ENCODE data around the gene BET1L.
"Not testable (repeated sequence)": the region's sequence is repeated elsewhere in the genome, so short reads cannot be mapped to it uniquely, and the experiment has no call there.

The BET1L gene

DNA sequence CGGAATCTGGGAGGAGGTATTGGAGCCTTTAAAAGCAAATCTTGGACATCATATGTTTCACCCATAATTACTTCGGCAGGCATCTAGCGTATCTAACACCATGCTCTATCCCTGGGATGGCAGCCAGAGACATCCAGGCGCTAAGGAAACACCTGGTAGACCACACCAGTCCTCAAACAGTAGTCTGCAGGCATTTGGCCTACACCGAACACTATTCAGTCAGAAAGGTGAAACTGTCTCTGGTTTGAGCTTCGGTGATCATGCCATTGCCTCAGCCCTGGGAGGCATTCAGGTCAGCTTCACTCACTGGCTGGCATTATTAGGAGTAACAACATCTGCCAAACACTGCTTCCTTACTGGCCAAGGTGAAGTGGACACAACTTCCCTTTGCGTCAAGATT, 17.2 kb upstream of the BET1L start:
- Histone ChIP-seq H3K36me3 (ENCODE audit: control insufficient read depth, insufficient read depth, low read length) (peaks cover 3% of the 10 kb centered on the region), H3K9me3 (ENCODE audit: control insufficient read depth, insufficient read depth, low read length) (no peaks in the 10 kb centered on the region), H3K4me1 (ENCODE audit: control insufficient read depth, insufficient read depth, low read length) (no peaks in the 10 kb centered on the region), H3K4me3 (ENCODE audit: low read depth, low read length) (no peak overlapping the region), H3K27me3 (ENCODE audit: control insufficient read depth, insufficient read depth, low read length) (no peaks in the 10 kb centered on the region), H3K9ac (ENCODE audit: low read depth, low read length) (no peak overlapping the region)

DNA sequence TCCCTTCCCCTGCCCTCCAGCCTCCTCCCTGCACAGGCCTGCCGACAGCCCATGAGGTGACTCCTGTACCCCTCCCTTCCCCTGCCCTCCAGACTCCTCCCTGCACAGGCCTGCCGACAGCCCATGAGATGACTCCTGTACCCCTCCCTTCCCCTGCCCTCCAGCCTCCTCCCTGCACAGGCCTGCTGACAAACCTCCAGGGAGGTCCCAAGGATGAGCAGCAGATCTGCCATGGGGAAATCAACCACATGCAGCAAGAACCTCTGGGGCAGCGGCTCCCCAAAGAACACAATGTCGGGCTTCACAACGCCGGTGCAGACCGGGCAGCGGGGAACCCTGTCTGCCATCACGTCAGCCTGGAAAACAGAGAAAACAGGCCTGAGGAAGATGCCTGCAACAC, 16.7 kb upstream of the BET1L start:
- no peaks in the 10 kb centered on the region for H3K4me1 ChIP-seq (ENCODE audit: control insufficient read depth, insufficient read depth, low read length)
- no peak overlapping the region for H3K9ac ChIP-seq (ENCODE audit: low read depth, low read length)
- H3K9me3 ChIP-seq (ENCODE audit: control insufficient read depth, insufficient read depth, low read length), result no peaks in the 10 kb centered on the region
- H3K27me3 ChIP-seq (ENCODE audit: control insufficient read depth, insufficient read depth, low read length), result no peaks in the 10 kb centered on the region
- H3K36me3 ChIP-seq (ENCODE audit: control insufficient read depth, insufficient read depth, low read length), result peaks cover 3% of the 10 kb centered on the region
- H3K4me3 ChIP-seq (ENCODE audit: low read depth, low read length), result no peak overlapping the region

DNA sequence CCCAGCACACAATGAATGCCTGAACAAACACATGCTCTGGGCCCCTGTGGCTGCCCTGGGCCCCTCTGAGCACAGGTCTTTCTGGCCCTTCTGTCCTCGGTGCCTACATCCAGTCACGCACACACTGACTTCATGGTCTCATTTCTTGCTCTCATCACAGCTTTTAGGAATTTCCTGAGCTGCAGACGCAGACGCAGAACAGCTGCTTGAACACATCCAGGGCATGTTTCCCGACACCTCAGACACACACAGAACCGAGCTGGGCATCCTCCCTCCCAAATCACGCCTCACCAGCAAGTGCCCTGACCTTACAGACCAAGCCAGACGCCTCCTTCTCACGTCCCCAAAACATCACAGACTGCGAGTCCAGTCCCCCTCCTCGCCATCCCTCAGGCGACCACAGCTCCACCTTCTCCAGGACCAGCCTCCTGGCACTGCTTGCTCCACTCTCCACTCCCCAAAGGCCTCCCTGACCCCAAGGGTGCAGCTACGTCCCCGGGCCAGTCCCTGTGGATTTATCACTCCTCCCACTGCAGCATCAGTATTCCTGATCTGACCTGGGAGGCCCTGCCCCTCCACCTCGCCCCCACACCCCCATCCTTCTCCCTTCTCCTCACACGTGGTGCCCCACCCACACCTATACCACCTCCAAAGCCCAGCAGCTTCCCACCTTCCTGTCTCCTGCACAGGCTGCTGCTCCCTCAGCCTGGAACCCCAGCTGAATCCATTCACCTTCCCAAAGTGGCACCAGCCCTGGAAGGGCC, 16.0 kb upstream of the BET1L start:
- peaks cover 3% of the 10 kb centered on the region for H3K36me3 ChIP-seq (ENCODE audit: control insufficient read depth, insufficient read depth, low read length)
- H3K27me3 ChIP-seq (ENCODE audit: control insufficient read depth, insufficient read depth, low read length), result no peaks in the 10 kb centered on the region
- H3K4me1 ChIP-seq (ENCODE audit: control insufficient read depth, insufficient read depth, low read length), result no peaks in the 10 kb centered on the region
- H3K4me3 ChIP-seq (ENCODE audit: low read depth, low read length), result no peak overlapping the region
- H3K9ac ChIP-seq (ENCODE audit: low read depth, low read length), result no peak overlapping the region
- H3K9me3 ChIP-seq (ENCODE audit: control insufficient read depth, insufficient read depth, low read length), result no peaks in the 10 kb centered on the region

DNA sequence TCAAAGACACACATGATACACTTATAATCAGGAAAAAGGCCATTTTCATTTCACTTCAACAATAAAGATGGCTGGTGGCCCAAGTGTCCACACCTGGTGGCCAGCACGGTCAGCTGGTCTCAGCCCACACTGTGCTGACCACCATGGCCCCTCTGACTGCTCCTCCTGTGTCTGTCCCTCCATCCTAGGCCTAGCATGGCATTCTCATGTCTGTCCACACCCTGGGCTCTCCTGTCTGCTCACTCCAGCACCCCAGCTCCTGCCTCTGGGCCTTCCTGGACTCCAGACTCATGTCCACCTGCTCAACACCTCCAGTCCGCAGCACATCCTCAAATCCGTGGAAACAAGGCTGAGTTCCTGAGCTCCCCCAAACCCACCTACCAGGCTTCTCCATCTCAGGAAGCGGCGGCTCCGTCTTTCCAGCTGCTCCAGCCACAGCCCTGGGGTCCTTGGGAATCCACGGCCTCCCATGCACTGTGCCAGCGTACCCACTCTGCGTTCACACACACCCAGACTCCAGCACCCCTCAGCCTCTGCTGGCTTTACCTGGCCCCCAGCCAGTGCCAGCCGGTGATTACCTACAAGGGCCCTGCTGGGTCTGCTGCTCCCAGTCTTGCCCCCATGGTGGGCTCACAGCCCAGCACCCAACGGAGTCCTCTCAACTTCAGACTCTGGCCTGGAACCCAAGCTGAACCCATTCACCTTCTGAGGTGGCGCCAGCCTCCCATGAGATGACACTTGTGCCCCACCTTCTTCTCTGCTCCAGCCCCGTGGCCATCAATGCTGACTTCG, 15.0 kb upstream of the BET1L start:
- Histone ChIP-seq H3K9ac (ENCODE audit: low read depth, low read length) (no peak overlapping the region), H3K4me3 (ENCODE audit: low read depth, low read length) (no peak overlapping the region), H3K27me3 (ENCODE audit: control insufficient read depth, insufficient read depth, low read length) (no peaks in the 10 kb centered on the region), H3K9me3 (ENCODE audit: control insufficient read depth, insufficient read depth, low read length) (no peaks in the 10 kb centered on the region), H3K4me1 (ENCODE audit: control insufficient read depth, insufficient read depth, low read length) (no peaks in the 10 kb centered on the region), H3K36me3 (ENCODE audit: control insufficient read depth, insufficient read depth, low read length) (peaks cover 3% of the 10 kb centered on the region)

DNA sequence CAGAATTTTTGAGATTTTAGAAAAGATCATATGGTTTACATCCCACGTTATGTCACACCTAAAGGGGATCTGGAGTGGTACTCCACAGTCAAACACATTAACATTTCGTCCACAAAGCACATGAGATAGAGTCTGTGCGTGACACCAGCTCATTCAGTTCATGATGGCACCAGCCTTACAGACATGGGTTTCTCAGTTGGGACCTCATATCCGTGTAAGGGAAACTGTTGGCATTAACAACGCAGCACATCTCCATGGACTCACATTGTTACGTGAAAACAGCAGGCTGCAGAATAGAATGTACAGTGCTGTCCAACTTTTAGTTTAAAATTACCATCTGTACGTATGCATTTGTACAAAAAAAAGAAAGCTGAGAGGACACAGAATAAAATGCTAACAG, 14.3 kb upstream of the BET1L start:
- H3K27me3 ChIP-seq (ENCODE audit: control insufficient read depth, insufficient read depth, low read length), result no peaks in the 10 kb centered on the region
- H3K4me3 ChIP-seq (ENCODE audit: low read depth, low read length), result no peak overlapping the region
- H3K9me3 ChIP-seq (ENCODE audit: control insufficient read depth, insufficient read depth, low read length), result no peaks in the 10 kb centered on the region
- H3K36me3 ChIP-seq (ENCODE audit: control insufficient read depth, insufficient read depth, low read length), result peaks cover 3% of the 10 kb centered on the region
- no peaks in the 10 kb centered on the region for H3K4me1 ChIP-seq (ENCODE audit: control insufficient read depth, insufficient read depth, low read length)
- no peak overlapping the region for H3K9ac ChIP-seq (ENCODE audit: low read depth, low read length)

DNA sequence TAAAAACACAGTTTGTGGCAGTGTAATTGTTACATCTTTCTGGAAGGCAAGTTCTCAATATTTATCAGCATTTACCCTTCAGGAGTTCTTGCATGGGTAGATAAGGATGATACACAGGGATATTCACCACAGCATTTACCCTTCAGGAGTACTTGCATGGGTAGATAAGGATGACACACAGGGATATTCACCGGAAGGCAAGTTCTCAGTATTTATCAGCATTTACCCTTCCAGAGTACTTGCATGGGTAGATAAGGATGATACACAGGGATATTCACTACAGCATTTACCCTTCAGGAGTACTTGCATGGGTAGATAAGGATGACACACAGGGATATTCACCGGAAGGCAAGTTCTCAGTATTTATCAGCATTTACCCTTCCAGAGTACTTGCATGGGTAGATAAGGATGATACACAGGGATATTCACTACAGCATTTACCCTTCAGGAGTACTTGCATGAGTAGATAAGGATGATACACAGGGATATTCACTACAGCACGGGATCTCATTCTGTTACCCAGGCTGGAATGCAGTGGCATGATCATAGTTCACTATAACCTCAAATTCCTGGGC, 13.5 kb upstream of the BET1L start:
- not testable (repeated sequence) for H3K9me3 ChIP-seq (ENCODE audit: control insufficient read depth, insufficient read depth, low read length); H3K36me3 ChIP-seq (ENCODE audit: control insufficient read depth, insufficient read depth, low read length); H3K9ac ChIP-seq (ENCODE audit: low read depth, low read length); H3K4me3 ChIP-seq (ENCODE audit: low read depth, low read length); H3K4me1 ChIP-seq (ENCODE audit: control insufficient read depth, insufficient read depth, low read length); H3K27me3 ChIP-seq (ENCODE audit: control insufficient read depth, insufficient read depth, low read length)

DNA sequence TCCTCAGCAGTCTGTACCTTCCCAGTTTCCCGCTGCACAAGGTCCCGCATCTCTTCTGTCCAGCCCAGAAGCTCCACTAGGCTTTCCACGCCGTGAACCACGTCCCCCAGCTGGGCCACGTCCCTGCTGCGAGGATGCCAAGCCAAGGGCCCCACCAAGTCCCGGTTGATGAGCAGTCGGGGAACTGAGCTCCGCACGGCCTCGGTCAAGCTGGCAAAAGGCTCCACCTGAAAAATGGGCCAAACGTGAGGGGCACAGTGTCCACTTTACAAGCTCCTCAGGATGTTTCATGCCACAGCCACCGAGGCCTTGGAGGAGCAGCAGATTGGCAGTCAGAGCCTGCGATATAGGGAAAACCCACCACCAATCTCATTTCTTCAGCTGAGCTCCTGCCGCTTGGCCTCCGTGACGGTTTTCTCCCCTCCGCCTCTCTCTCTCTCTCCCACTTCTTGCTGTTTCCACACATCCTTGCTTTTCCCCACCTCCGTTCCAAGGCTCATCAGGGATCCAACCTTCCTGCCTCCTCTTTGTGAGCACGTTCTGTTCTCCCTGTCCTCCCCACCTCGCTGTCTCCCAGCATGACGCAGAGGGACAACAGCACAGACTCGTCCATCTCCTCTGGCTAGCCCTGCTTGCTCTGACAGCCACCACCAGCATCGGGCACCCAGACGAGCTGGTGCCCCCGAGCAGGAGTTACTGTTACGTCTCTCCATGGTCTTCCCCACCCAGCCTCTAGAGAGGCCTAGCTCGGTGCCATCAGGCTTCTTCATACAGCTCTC, 11.8 kb upstream of the BET1L start:
- Histone ChIP-seq H3K4me1 (ENCODE audit: control insufficient read depth, insufficient read depth, low read length) (no peaks in the 10 kb centered on the region), H3K4me3 (ENCODE audit: low read depth, low read length) (no peak overlapping the region), H3K9me3 (ENCODE audit: control insufficient read depth, insufficient read depth, low read length) (no peaks in the 10 kb centered on the region), H3K36me3 (ENCODE audit: control insufficient read depth, insufficient read depth, low read length) (peaks cover 13% of the 10 kb centered on the region), H3K9ac (ENCODE audit: low read depth, low read length) (no peak overlapping the region), H3K27me3 (ENCODE audit: control insufficient read depth, insufficient read depth, low read length) (no peaks in the 10 kb centered on the region)

DNA sequence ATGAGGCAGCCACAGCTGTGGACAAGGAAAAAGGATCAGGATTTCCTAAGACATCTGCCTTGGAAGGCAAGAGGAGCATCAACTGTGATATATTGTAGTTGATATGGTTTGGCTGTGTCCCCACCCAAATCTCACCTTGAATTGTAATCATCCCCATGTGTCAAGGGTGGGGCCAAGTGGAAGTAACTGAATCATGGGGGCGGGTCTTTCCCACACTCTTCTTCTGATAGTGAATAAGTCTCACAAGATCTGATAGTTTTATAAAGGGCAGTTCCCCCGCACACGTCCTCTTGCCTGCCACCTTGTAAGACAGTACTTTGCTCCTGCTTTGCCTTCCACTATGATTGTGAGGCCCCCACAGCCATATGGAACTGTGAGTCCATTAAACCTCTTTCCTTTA, 10.5 kb upstream of the BET1L start:
- no peaks in the 10 kb centered on the region for H3K9me3 ChIP-seq (ENCODE audit: control insufficient read depth, insufficient read depth, low read length)
- H3K4me3 ChIP-seq (ENCODE audit: low read depth, low read length), result no peak overlapping the region

DNA sequence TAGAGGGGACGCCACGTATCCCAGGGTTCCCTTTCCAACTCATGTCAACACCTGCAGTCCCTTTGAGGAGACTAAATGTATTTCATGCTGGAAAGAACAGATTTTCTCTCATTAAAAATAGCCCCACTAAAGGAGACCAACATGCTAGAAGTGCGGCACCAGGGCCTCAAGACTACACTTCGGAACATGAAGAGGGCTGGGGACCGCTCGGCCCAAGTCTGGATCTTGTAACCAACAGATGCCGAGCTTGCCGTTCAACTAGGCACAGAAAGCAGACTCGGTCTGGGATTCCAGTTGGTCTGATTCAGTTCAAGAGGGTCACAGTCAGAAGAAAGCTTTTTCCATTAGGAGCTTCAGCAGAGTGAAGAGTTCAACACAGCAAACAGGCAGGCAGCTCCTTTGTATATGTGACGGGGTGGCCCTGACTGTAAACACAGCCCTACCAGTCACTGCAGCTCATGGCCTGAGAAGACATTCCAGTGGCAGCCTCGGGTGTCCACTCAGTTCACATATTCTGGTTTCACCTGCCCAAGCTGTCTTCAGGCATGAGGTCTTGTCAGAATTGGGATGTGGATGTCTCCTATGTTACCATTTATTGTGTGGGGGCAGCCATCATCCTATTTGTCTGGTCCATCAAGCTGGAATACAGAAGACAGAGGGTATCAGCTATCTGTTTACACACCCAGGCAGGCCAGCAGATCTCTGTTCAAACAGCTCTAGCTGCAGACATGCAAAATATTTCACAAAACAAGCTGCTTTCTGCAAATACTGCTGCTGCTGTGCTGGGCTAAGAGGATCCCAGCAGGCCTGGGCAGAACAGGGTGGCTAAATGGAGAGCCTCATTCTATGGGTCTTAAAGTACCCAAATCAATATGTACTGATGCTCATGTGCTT, 9.1 kb upstream of the BET1L start:
- H3K36me3 ChIP-seq (ENCODE audit: control insufficient read depth, insufficient read depth, low read length), result peaks cover 29% of the 10 kb centered on the region
- H3K27me3 ChIP-seq (ENCODE audit: control insufficient read depth, insufficient read depth, low read length), result no peaks in the 10 kb centered on the region
- H3K9ac ChIP-seq (ENCODE audit: low read depth, low read length), result no peak overlapping the region
- no peak overlapping the region for H3K4me3 ChIP-seq (ENCODE audit: low read depth, low read length)
- H3K9me3 ChIP-seq (ENCODE audit: control insufficient read depth, insufficient read depth, low read length), result no peaks in the 10 kb centered on the region
- no peaks in the 10 kb centered on the region for H3K4me1 ChIP-seq (ENCODE audit: control insufficient read depth, insufficient read depth, low read length)

More for the DNA sequence above, 10.5 kb upstream of the BET1L start:
- no peaks in the 10 kb centered on the region for H3K4me1 ChIP-seq (ENCODE audit: control insufficient read depth, insufficient read depth, low read length)
- H3K27me3 ChIP-seq (ENCODE audit: control insufficient read depth, insufficient read depth, low read length), result no peaks in the 10 kb centered on the region
- no peak overlapping the region for H3K9ac ChIP-seq (ENCODE audit: low read depth, low read length)
- H3K36me3 ChIP-seq (ENCODE audit: control insufficient read depth, insufficient read depth, low read length), result peaks cover 16% of the 10 kb centered on the region

DNA sequence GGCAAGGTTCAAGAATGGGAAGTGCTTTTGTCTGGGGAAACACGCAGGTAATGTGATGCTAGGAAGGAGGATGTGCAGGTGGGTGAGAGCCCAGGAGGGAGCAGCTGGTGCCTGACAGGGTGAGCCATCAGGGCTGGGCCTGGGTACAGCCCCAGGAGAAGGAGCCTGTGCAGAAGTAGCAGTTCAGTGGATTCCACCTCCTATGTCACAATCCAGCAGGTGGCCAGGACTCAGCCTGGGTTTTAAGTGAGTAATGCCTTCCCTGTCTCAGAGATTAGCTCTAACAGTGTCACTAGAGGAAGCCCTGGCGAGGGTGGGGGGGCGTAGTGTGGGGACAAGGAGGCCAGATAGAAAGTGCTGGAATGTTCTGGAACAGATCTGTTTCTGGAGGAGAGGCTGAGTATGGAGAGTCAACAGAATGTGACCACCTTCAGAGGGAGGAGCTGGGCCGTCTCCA, 8.4 kb upstream of the BET1L start:
- peaks cover 36% of the 10 kb centered on the region for H3K36me3 ChIP-seq (ENCODE audit: control insufficient read depth, insufficient read depth, low read length)
- no peak overlapping the region for H3K9ac ChIP-seq (ENCODE audit: low read depth, low read length)
- H3K4me1 ChIP-seq (ENCODE audit: control insufficient read depth, insufficient read depth, low read length), result no peaks in the 10 kb centered on the region
- no peak overlapping the region for H3K4me3 ChIP-seq (ENCODE audit: low read depth, low read length)
- no peaks in the 10 kb centered on the region for H3K27me3 ChIP-seq (ENCODE audit: control insufficient read depth, insufficient read depth, low read length)
- no peaks in the 10 kb centered on the region for H3K9me3 ChIP-seq (ENCODE audit: control insufficient read depth, insufficient read depth, low read length)

DNA sequence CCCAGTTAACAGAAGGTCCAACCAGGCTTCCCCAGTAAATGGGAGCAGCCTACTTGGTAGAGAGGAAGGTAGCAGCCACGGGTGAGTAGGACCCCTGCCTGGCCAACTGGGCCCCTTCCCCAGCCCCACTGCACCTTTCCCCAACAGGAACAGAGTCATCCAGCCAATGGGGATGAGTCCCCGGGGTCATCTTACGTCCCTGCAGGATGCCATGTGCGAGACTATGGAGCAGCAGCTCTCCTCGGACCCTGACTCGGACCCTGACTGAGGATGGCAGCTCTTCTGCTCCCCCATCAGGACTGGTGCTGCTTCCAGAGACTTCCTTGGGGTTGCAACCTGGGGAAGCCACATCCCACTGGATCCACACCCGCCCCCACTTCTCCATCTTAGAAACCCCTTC, 6.9 kb upstream of the BET1L start:
- Histone ChIP-seq H3K4me1 (ENCODE audit: control insufficient read depth, insufficient read depth, low read length) (peaks cover 2% of the 10 kb centered on the region), H3K27me3 (ENCODE audit: control insufficient read depth, insufficient read depth, low read length) (no peaks in the 10 kb centered on the region), H3K9me3 (ENCODE audit: control insufficient read depth, insufficient read depth, low read length) (no peaks in the 10 kb centered on the region), H3K9ac (ENCODE audit: low read depth, low read length) (no peak overlapping the region), H3K4me3 (ENCODE audit: low read depth, low read length) (no peak overlapping the region), H3K36me3 (ENCODE audit: control insufficient read depth, insufficient read depth, low read length) (peaks cover 49% of the 10 kb centered on the region)

All from iPS-15b (cell line).